Activated CD4-positive, alpha-beta T cell treated with anti-CD3 and anti-CD28 coated beads, Interleukin-2, amount 50 U/mL, for 48 hours (primary cell): ENCODE results near the gene DUSP7.

Source experiments
- DNase-seq, 2 experiments: peaks; one replicate each; pipeline ENCODE4 v3.0.0-alpha.2; 2020

The DUSP7 gene

DNA sequence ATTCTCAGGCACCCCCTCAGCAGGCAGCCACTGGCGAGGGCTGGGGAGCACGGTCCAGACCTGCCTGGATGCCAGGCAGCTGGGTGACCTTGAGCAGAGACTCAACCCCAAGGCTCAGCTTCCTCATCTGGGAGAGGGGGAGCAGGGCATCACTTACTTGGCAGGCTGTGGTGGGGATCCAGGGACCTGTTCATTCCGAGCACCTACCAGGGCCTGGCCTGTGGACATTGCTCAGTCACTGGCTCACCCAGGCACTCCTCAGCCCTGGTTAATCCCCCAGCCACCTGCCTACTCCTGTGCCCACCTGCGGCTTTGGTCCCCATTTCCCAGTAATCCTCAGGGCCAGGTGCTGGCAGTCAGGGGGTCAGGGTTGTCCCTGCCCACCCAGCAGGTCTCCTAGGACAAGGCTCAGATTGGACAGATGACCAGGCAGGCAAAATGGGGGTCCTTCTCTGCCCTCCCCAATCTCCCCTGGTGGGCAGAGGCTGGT, 51.4 kb downstream of the DUSP7 start:
- DNase-seq, result no peak

DNA sequence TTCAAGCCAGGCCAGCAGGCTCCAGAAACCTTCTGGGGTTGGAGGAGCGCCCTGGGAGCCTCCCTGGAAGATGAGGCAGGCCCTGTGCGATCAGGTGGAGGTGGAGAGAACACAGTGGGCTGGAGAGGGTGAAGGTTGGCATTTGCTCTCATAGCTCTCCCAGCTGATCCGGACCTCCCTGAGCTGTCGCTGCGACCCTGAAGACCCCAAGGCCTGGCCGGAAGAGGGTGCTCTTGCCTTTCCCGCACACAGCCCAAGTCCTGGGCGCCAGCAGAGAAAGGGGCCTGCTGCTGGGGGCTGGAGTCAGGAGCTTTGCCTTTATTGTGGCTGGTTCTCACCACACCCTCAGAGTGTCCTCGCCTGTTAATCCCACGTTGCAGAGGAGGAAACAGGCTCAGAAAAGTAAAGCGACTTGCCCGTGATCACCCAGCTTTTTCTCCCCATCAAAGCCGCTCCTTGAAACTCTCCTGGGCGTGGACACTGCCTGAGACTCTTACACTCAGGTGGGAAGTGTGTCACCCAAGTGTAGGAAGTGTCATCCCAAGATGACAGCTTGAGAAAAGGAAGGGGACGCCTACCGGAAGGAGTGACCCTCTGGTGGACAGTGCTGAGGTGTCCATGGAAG, 52.1 kb downstream of the DUSP7 start:
- DNase-seq, result no peak

DNA sequence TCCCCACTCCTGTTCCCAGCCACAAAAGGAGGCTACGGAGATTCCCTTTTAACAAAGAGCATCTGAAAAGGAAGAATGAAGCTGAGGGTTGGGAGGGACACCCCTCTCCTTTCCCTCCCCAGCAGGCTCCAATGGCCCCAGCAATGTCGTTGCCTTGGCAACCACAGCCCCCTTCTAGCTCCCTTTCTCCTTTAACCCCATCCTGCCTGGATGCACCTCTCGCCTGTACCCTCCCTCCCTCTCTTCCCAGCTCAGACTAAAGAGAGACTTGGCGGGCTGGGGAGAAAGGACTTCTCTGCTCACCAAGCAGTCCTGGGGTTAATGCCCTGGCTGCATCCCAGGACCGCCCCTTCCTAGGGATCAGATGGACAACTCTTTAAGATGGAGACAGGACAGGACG, 53.6 kb downstream of the DUSP7 start:
- no peak for DNase-seq

GRCh38 chr3:52001443-52001974, 54.9 kb downstream of the DUSP7 start:
- DNase-seq, result peak; percentile 85 to 87

DNA sequence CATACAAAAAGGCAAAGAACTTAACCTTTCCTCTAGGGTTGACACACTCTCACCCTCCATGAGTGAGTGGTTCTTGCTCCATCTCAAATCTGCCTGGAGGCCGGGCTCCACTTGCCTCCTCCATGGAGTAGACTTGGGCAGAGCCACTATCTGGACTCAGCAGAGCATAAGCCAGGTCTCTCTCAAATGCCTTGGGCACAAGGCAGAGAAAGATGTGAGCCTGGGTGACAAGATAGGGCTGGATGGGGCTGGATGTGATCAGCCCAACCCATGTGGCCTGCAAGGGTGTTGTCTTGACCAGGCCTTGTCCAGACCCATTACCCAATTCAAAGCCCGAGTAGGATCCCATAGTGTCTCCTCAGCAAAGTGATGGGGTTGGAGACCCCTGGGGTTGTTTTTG, 56.5 kb downstream of the DUSP7 start:
- DNase-seq, result no peak
